HG02759 (cell line): Measurements from ENCODE around the gene CDH13.

Experiments used
- ATAC-seq: cut with Tn5 transposase; IDR thresholded peaks from one replicate; pipeline ENCODE4 v1.9.1; 2021; ENCODE audit warnings: mild to moderate bottlenecking, moderate library complexity; ENCODE audit not compliant: unreplicated experiment

CDH13 gene

DNA sequence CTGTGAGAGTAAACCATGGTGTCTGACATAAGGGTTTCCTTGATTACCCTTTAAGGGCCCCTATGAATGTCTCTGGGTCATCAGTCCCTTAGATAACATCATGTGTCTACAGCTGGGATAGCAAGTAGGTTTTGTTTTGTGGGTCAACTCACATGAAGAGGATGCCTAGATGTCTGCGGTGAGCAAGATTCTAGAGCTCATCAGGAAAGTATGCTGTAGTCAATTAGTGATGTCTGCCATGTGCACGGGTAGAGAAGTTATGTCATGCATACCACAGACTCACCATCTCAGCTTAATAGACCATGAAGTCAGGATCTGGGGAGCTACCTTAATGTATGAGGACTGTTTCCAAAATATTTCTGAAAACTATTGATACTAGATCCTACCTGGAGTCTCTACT lies 57.5 kb downstream of the CDH13 start:
- no peak for ATAC-seq

DNA sequence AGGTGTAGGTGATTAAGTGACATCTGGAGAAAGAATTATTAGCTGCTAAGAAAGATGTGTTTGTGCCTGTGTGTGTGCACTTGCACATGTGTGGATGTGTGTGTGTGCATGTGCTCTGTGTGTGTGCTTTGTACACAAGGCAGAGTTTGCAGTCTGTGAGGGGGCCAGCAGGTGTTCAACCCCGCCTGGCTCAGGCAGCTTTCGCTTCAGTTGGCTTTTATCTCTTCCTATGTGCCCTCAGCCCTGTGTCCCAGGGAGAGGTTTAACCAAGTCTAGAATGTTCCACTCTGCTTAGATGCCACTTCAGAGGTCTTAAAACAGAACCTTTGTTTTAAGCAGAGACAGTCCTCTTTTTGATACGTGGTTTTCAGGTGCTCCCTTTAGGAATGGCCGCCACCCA lies 58.8 kb downstream of the CDH13 start:
- ATAC-seq: no peak

DNA sequence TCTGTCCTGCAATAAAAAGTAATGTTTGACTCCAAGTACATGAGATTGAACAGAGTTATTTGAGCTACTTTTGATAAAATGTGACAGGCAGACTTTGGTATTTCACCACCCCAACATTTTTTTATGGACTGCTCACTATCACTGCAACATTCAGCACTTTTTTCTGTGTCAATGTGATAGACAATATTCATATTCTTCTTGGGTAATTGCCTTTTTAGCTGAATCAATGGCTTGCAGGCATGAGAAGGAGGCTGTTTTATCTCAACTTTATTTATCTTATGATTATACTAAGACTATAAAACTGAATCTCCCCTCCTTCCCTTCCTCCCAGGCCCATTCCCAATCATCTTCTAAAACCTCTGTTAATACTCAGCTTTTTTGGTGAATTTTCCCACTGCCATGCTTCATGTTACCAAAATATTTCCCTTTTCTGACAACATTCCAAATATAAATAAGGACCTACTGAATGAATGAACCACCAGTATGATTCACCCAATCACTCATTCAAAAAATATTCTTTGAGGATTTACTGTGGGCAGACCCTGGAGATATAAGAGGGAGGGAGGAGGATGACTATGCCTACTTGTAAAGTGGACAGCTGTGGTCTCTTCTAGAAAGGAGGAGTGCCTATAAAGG lies 67.6 kb downstream of the CDH13 start:
- ATAC-seq: no peak

DNA sequence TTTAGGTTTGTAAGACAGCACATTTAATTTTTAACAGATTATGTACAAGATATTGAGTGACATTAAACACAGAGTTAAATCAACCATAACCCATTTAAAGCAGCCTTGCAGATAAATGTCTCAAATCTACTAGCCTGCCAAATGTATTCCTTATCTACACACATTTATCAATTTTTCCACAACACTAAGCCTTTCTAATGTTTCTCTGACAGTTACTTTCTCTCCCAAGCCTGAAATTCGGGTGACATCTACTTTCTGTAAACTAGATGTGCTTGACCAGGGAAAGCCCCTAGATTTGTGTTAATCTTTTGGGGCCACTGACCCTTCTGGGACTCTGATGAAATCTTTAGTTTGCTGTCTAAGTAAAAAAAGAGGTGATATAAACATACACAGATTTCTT lies 69.0 kb downstream of the CDH13 start:
- no peak for ATAC-seq

DNA sequence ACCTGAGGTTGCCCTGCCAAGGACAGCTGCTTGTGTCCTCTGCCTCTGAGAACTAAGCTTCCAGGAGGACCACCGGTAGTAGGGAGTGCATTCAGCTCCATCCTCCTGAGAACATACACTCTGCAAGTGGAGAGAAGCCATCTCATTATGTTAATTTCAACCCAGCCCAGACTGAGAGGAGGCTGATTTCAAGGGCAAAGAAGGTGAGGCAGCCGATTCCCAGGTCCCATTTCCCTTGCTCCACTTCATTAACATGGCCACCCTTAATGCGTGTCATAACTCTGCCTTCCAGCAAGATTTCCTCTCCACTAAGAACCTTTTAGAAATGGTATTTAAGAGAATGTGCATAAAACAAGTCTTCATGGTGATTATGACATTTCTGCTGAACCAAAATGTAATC lies 72.5 kb downstream of the CDH13 start:
- no peak for ATAC-seq

- no peak for ATAC-seq
These were observed 73.1 kb downstream of the CDH13 start for GRCh38 chr16:82699711-82700495.

GRCh38 chr16:82700541-82701235 lies 73.9 kb downstream of the CDH13 start:
- no peak for ATAC-seq

DNA sequence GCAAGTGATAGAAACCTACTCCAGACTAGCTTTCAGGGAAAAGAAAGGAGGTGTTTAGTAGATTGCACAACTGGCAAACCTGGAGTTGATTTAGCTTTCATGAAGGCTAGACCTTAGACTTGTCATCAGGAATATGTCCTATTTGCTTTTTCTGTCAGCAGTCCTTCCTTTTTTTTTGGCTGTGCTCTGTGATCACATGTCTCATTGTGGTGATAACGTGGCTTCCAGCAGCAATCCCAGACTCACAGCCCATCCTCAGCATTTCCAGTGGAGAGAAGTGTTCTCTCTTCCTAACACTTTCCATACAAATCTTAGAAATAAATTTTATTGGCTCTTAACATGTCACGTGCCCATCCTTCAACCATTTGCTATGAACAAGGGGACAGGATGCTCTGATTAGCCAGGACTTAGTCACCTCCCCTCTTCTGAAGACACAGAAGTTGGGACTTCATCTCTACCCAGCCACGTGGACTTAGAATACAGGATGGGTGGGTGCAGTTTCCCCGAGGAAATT lies 74.7 kb downstream of the CDH13 start:
- no peak for ATAC-seq

- no peak for ATAC-seq
These were observed 76.4 kb downstream of the CDH13 start for GRCh38 chr16:82703161-82703560.

DNA sequence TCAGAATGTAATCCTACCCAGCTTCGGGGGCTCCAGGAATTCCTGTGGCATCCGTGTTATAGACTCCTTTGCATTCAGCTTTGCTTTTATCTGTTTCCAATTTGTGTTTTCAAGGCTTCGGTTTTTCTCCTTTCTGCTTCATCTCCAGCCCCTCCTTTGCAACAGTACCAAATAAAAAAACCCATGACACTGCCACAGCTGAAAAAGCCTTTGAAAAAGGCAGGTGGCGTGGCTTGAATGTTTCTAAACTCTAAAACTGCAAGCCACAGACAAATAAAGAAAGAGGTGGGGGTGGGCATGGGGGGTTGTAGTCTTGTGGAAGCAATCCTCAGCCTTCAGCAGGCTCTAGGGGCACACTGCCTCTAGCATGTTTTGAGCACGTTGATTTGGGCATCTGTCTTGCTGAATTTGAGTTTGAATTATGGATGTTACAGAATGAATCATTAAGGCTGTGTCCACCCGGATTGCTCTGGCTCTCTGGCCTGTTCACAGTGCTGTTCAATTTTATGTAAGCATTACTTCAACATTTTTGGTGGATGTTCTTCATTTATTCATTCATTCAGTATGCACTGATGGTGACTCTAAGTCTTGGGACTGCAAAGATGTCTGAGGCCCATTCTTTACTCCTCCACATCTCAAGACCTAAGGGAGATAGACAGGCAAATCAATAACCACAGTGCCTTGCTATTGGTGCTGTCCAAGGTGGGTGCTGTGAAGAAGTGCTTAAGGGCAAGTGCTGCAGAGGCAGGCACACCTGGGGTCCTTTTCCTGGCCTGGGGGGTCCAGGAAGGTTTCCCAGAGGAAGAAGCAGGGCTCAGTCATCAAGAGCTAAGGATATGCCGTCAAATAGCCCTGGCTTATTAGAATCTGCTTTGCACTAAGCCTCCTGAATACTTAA lies 77.4 kb downstream of the CDH13 start:
- no peak for ATAC-seq

DNA sequence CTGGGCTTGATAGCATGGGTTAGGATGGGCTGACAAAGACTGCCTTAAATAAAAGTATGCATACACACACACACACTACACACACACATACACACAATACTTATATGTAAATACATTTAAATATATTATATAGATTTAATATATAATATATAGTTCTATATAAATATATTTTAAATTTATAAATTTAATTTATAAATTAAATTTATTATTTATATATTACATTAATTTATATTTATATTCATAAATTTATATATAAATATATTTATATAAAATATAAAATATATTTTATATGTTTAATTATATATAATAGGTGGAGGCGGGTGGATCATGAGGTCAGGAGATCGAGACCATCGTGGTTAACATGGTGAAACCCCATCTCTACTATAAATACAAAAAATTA lies 83.2 kb downstream of the CDH13 start:
- no peak for ATAC-seq

GRCh38 chr16:82713778-82714177 lies 87.0 kb downstream of the CDH13 start:
- no peak for ATAC-seq

DNA sequence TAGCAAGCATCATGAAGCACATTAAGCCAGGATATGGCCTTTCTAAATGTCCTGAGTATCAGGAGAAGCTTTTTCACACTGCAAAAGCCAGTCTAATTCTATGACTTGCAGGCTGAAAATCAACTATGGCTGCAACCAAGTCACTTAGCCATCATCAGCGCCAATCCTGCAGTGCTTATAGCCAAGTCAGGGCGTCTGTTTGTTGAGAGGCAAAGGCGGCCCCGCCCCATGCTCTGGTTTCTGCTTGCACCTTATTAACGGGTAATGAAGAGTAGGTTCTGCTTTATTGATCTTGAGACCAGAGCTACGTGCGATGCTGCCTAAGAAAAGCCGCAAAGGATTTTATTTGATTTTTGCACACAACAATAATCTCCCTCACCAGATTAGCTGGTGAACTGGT lies 88.4 kb downstream of the CDH13 start:
- no peak for ATAC-seq

DNA sequence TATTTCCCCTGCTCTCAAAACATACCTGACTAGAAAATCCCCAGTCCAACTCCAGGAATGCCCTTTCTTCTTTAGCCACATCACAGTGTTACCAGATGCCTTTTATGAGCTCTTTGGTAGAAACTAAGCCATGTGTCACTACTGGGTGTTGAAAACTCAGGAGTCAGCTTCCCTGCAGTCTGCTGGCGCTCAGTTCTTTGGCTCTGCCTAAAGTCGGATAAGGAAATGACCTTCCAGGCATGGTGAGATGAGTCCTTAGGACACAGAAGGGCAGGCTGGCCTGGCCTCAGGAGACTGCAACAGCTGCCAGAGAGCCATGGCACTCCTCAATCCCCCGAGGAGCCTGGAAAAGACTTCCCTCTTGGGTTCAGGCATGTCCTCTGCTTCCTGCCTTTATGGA lies 89.1 kb downstream of the CDH13 start:
- no peak for ATAC-seq

- no peak for ATAC-seq
These were observed 89.6 kb downstream of the CDH13 start for GRCh38 chr16:82716361-82716855.

DNA sequence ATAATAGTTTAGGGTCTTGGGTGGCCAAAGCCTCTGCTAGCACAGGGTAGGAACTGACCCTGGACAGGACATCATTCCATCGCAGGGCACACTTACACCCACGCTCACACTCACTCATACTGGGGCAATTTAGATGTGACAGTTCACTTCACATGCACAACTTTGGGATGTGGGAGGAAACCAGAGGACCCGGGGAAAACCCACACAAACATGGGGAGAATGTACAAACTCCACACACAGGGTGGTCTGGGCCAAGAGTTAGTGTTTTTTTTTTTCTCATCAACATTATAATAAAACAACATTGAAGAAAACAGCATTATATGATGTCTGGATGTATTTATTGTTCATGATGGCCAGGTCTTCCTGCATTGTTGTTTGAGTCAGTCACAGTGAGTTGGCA lies 93.6 kb downstream of the CDH13 start:
- no peak for ATAC-seq

GRCh38 chr16:82726306-82726705 lies 99.5 kb downstream of the CDH13 start:
- no peak for ATAC-seq

GRCh38 chr16:82728901-82729300 lies 102.1 kb downstream of the CDH13 start:
- ATAC-seq: no peak

- ATAC-seq: no peak
These were observed 104.1 kb downstream of the CDH13 start for GRCh38 chr16:82730901-82731300.

DNA sequence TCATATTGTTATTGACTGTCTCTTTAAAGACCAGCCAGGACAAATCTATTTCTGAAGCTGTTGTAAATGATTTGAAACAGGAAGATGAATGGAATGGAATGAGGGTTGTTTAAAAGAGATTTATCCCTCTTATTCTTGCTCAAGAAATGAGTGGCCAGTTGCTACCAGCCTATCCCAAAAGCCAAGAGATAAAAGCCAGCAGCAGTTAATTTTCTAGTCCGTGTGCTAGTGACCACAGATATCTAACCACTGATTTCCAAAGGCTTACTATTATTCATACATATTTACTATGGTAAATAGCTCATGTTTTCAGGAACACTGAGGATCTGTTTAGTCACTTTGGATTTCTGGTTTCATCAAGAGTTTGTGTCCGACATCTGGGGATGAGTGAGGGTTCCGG lies 105.7 kb downstream of the CDH13 start:
- ATAC-seq: no peak

- no peak for ATAC-seq
These were observed 108.4 kb downstream of the CDH13 start for GRCh38 chr16:82735186-82735585.
